Sigmoid colon (tissue), 7 donors: Measurements from ENCODE around the gene VAT1L. TPM values are rescaled to one million over a fixed set of nuclear protein-coding genes. Genes with fewer than 3 reads are reported as not detected.
"Not testable (repeated sequence)": the region's sequence is repeated elsewhere in the genome, so short reads cannot be mapped to it uniquely, and the experiment has no call there.

ENCODE experiments used
- DNase-seq: peaks from one replicate; pipeline ENCODE4 v3.0.0-alpha.2; 2019
- H3K27ac ChIP-seq, 4 donors: fragments of 200-600 bp; sonication (generic); one replicate each; pipeline ENCODE4 v1.5.1; 2016 to 2019; ENCODE audit warnings: mild to moderate bottlenecking in 1 of 4
- H3K27me3 ChIP-seq, 3 donors: fragments of 200-600 bp; sonication (generic); one replicate each; pipeline ENCODE4 v1.5.1; 2019; ENCODE audit warnings: mild to moderate bottlenecking in 1 of 3
- H3K36me3 ChIP-seq, 4 donors: fragments of 200-600 bp; sonication (generic); one replicate each; pipeline ENCODE4 v1.5.1; 2016 to 2019
- H3K4me1 ChIP-seq, 4 donors: fragments of 200-600 bp; sonication (generic); one replicate each; pipeline ENCODE4 v1.5.1; 2017 to 2019
- H3K4me3 ChIP-seq, 4 donors: fragments of 200-600 bp; sonication (generic); one replicate each; pipeline ENCODE4 v1.5.1; 2017 to 2019; ENCODE audit warnings: mild to moderate bottlenecking in 2 of 4, moderate library complexity in 1 of 4
- H3K9me3 ChIP-seq, 4 donors: fragments of 200-600 bp in 3 of 4; sonication (generic) in 3 of 4; one replicate each; pipeline versions ENCODE4 v1.5.1 to v1.6.1; 2013 to 2019
- CTCF ChIP-seq, 4 experiments: fragments of 450-650 bp in 3 of 4; fragments of 200-600 bp in 1 of 4; IDR thresholded peaks; one replicate each; pipeline ENCODE4 v1.5.1; 2016 to 2019; ENCODE audit warnings: antibody characterized with exemption in 4 of 4, mild to moderate bottlenecking in 3 of 4, moderate library complexity in 2 of 4
- EP300 ChIP-seq, 4 donors: sonication (generic); formaldehyde crosslinking; IDR thresholded peaks; one replicate each; pipeline ENCODE4 v1.6.1; 2017; ENCODE audit warnings: antibody characterized with exemption in 4 of 4
- POLR2A ChIP-seq, 2 donors: fragments of 450-650 bp; IDR thresholded peaks; one replicate each; pipeline ENCODE4 v1.6.1; 2016; ENCODE audit warnings: antibody characterized with exemption in 2 of 2, mild to moderate bottlenecking in 2 of 2, moderate library complexity in 2 of 2
- POLR2AphosphoS5 ChIP-seq, 4 donors: sonication (generic); formaldehyde crosslinking; IDR thresholded peaks; one replicate each; pipeline ENCODE4 v1.6.1; 2017; ENCODE audit warnings: antibody characterized with exemption in 4 of 4
- WGBS, 2 donors: extraction: QIAGEN DNeasy Blood & Tissue Kit; methylation state at CpG; one replicate each; pipeline ENCODE4 v1.1.7; 2013; 5-methylcytosine and 5-hydroxymethylcytosine counted together
- intact Hi-C: fragments of 100-400 bp; cut with DNase I; formaldehyde crosslinking; loops from one replicate; pipeline ENCODE4 v1.15.1; 2023
- polyA plus RNA-seq, 3 donors: library from polyadenylated mRNA; stranded (reverse); fragments of 200-250 nt; gene quantifications; one replicate each; pipeline ENCODE4 v1.2.3, GENCODE V29; 2013
- total RNA-seq, 4 donors: library from RNA; depleted of rRNA; stranded (reverse); fragments of >200 nt; gene quantifications; one replicate each; pipeline ENCODE4 v1.1.0, GENCODE V29; 2016
- donor health status: healthy with polysubstance abuse.
- donor health status: Bipolar disorder and iron deficiency.
- donor health status: healthy.

VAT1L gene
- total and polyA plus RNA-seq, 7 donors: 0.60 to 6.4 (median 4.5) TPM

GRCh38 chr16:77987810-77988209 is 199.4 kb downstream of the VAT1L start:
- Histone ChIP-seq H3K36me3 (no peaks in the 10 kb centered on the region), H3K27ac (peak overlapping the region in 2 of 4 donors; percentile 25 to 62), H3K27me3 (no peaks in the 10 kb centered on the region), H3K4me1 (peaks cover 0 to 4% (median 2%) of the 10 kb centered on the region in 4 donors), H3K9me3 (no peaks in the 10 kb centered on the region), H3K4me3 (no peak overlapping the region)
- intact Hi-C loops: no loop called here
- WGBS, 2 donors: 39 to 58% methylated on average over 2 of the region's 2 CpGs
- TF ChIP-seq POLR2A (IDR thresholded peaks at IDR 0.05) (no peak), EP300 (IDR thresholded peaks at IDR 0.05) (no peak), POLR2AphosphoS5 (IDR thresholded peaks at IDR 0.05) (no peak), CTCF (IDR thresholded peaks at IDR 0.05) (no peak)
- no peak for DNase-seq

- H3K9me3 ChIP-seq: no peaks in the 10 kb centered on the region
- 73 to 87% methylated on average over 4 of the region's 4 CpGs for WGBS, 2 donors
- no peaks in the 10 kb centered on the region for H3K27me3 ChIP-seq
Measured at GRCh38 chr16:77989846-77990245, 201.5 kb downstream of the VAT1L start.

GRCh38 chr16:77991701-77992100 is 203.3 kb downstream of the VAT1L start:
- no peak overlapping the region for H3K27ac ChIP-seq
- no peak overlapping the region for H3K4me3 ChIP-seq
- peaks cover 0 to 12% (median 1%) of the 10 kb centered on the region in 4 donors for H3K9me3 ChIP-seq
- peaks cover 0 to 15% (median 12%) of the 10 kb centered on the region in 4 donors for H3K4me1 ChIP-seq
- intact Hi-C loops: no loop called here
- DNase-seq: no peak
- TF ChIP-seq POLR2A (IDR thresholded peaks at IDR 0.05) (no peak), POLR2AphosphoS5 (IDR thresholded peaks at IDR 0.05) (no peak), CTCF (IDR thresholded peaks at IDR 0.05) (no peak), EP300 (IDR thresholded peaks at IDR 0.05) (no peak)
- WGBS, 2 donors: 50 to 67% methylated on average over 4 of the region's 4 CpGs
- H3K36me3 ChIP-seq: no peaks in the 10 kb centered on the region
- H3K27me3 ChIP-seq: no peaks in the 10 kb centered on the region

More at GRCh38 chr16:77989846-77990245, 201.5 kb downstream of the VAT1L start:
- Histone ChIP-seq H3K4me1 (peaks cover 0 to 15% (median 12%) of the 10 kb centered on the region in 4 donors), H3K27ac (no peak overlapping the region), H3K4me3 (no peak overlapping the region), H3K36me3 (no peaks in the 10 kb centered on the region)
- TF ChIP-seq EP300 (IDR thresholded peaks at IDR 0.05) (no peak), POLR2A (IDR thresholded peaks at IDR 0.05) (no peak), CTCF (IDR thresholded peaks at IDR 0.05) (no peak), POLR2AphosphoS5 (IDR thresholded peaks at IDR 0.05) (no peak)
- intact Hi-C loops: no loop called here
- no peak for DNase-seq

GRCh38 chr16:77992381-77992780 is 204.0 kb downstream of the VAT1L start:
- H3K36me3 ChIP-seq, H3K27ac ChIP-seq, DNase-seq, H3K4me3 ChIP-seq, intact Hi-C loops, H3K27me3 ChIP-seq: not testable (repeated sequence)
- WGBS, 2 donors: 32 to 44% methylated on average over 2 of the region's 2 CpGs
- Histone ChIP-seq H3K9me3 (peaks cover 0 to 12% (median 1%) of the 10 kb centered on the region in 4 donors), H3K4me1 (peaks cover 0 to 15% (median 12%) of the 10 kb centered on the region in 4 donors)

GRCh38 chr16:77993111-77993985 is 205.0 kb downstream of the VAT1L start:
- 31 to 40% methylated on average over 6 of the region's 6 CpGs for WGBS, 2 donors
- Histone ChIP-seq H3K4me3 (no peak overlapping the region), H3K36me3 (no peaks in the 10 kb centered on the region), H3K27ac (peak overlapping the region; percentile 46 to 82 (median 68)), H3K4me1 (peaks cover 0 to 15% (median 12%) of the 10 kb centered on the region in 4 donors), H3K9me3 (peaks cover 0 to 12% (median 1%) of the 10 kb centered on the region in 4 donors), H3K27me3 (no peaks in the 10 kb centered on the region)
- intact Hi-C loops: no loop called here
- TF ChIP-seq POLR2A (IDR thresholded peaks at IDR 0.05) (no peak), CTCF (IDR thresholded peaks at IDR 0.05) (no peak), POLR2AphosphoS5 (IDR thresholded peaks at IDR 0.05) (peak in 1 of 4 donors; percentile 27), EP300 (IDR thresholded peaks at IDR 0.05) (no peak)
- DNase-seq: no peak
